GM12878 (cell line): Measurements from ENCODE around the gene EMILIN2. TPM values are rescaled to one million over a fixed set of nuclear protein-coding genes. Genes with fewer than 3 reads are reported as not detected.

ENCODE experiments used
- ATAC-seq: fragments of 200-7000 bp; cut with Tn5 transposase; 3 replicates; pipeline ENCODE4 v1.9.1; 2020; ENCODE audit warnings: mild to moderate bottlenecking, moderate library complexity
- BruUV-seq: library from RNA; stranded (reverse); fragments of 400-500 nt; replicated peaks from 2 replicates; lab custom pipeline; 2021; lab: Mats Ljungman, UMichigan
- CTCF ChIA-PET: fragments of 300-600 bp; sonication (Branson Sonifier 250); formaldehyde crosslinking; extraction: SDS; loops from one replicate; lab custom pipeline; 2021; ENCODE audit warnings: inconsistent platforms; lab: Yijun Ruan, JAX
- POLR2A ChIA-PET: fragments of 350-600 bp; formaldehyde crosslinking; extraction: SDS; loops from one replicate; lab custom pipeline; 2021; ENCODE audit warnings: inconsistent platforms; lab: Charles Lee
- RAD21 ChIA-PET: fragments of 300-600 bp; sonication (Branson Sonifier 250); formaldehyde crosslinking; loops from one replicate; lab custom pipeline; 2023; ENCODE audit warnings: antibody characterized with exemption; ENCODE audit not compliant: unreplicated experiment; lab: Charles Lee
- SMC1A ChIA-PET: fragments of 300-600 bp; sonication (Branson Sonifier 250); formaldehyde crosslinking; loops from one replicate; lab custom pipeline; 2023; ENCODE audit not compliant: unreplicated experiment, uncharacterized antibody; lab: Charles Lee
- DNase-seq: peaks from one replicate; pipeline ENCODE4 v3.0.0-alpha.2; 2011; ENCODE audit warnings: low read depth, low spot score
- FAIRE-seq: peaks from 3 replicates; lab custom pipeline; 2011; peaks lifted over from hg19 to GRCh38; lab: Jason Lieb, UNC
- H2AFZ ChIP-seq: 2 replicates; pipeline ENCODE4 v1.6.0; 2011; ENCODE audit warnings: low read depth, low read length, control low read depth; ENCODE audit not compliant: control insufficient read depth
- H3K27ac ChIP-seq: 2 replicates; pipeline ENCODE4 v1.5.1; 2011; ENCODE audit warnings: control low read depth; ENCODE audit not compliant: control insufficient read depth, insufficient read depth
- H3K27me3 ChIP-seq, 2 experiments: replicated peaks in 1 of 2; 2 replicates each; pipeline versions ENCODE4 v1.6.0 to v1.6.1; 2011; ENCODE audit warnings: low read length in 1 of 2; ENCODE audit not compliant: control insufficient read depth in 2 of 2, insufficient read depth in 2 of 2
- H3K36me3 ChIP-seq, 2 experiments: 2 replicates each; pipeline ENCODE4 v1.5.1; 2011; ENCODE audit warnings: low read length in 1 of 2; ENCODE audit not compliant: control insufficient read depth in 2 of 2, insufficient read depth in 2 of 2
- H3K4me1 ChIP-seq: 2 replicates; pipeline ENCODE4 v1.6.1; 2011; ENCODE audit warnings: mild to moderate bottlenecking, low read length, moderate library complexity, mixed read lengths; ENCODE audit not compliant: control insufficient read depth, insufficient read depth
- H3K4me2 ChIP-seq: 2 replicates; pipeline ENCODE4 v1.6.0; 2011; ENCODE audit warnings: control low read depth; ENCODE audit not compliant: control insufficient read depth, insufficient read depth
- H3K4me3 ChIP-seq: fragments of 200-600 bp; sonication (generic); 2 replicates; pipeline ENCODE4 v1.5.1; 2016
- H3K79me2 ChIP-seq: 2 replicates; pipeline ENCODE4 v1.6.0; 2011; ENCODE audit warnings: low read length; ENCODE audit not compliant: control insufficient read depth, insufficient read depth
- H3K9ac ChIP-seq: 2 replicates; pipeline ENCODE4 v1.8.0; 2011; ENCODE audit warnings: low read length, control low read depth, mixed read lengths; ENCODE audit not compliant: control insufficient read depth, insufficient read depth
- H3K9me3 ChIP-seq: replicated peaks from 3 replicates; pipeline ENCODE4 v1.5.1; 2011; ENCODE audit warnings: mild to moderate bottlenecking, low read length; ENCODE audit not compliant: control insufficient read depth, insufficient read depth
- H4K20me1 ChIP-seq: 2 replicates; pipeline ENCODE4 v1.6.0; 2011; ENCODE audit not compliant: control insufficient read depth, insufficient read depth
- BACH1 ChIP-seq: fragments of 450-650 bp; IDR thresholded peaks from 2 replicates; pipeline ENCODE4 v1.6.1; 2017; ENCODE audit warnings: mild to moderate bottlenecking, borderline replicate concordance
- CBFB ChIP-seq: IDR thresholded peaks from 2 replicates; pipeline ENCODE4 v1.6.1; 2016; ENCODE audit warnings: antibody characterized with exemption, low read depth
- EED ChIP-seq: sonication (generic); IDR thresholded peaks from 2 replicates; pipeline ENCODE4 v1.6.1; 2016; ENCODE audit warnings: antibody characterized with exemption, low read depth
- KLF5 ChIP-seq: fragments of 450-650 bp; IDR thresholded peaks from 2 replicates; pipeline ENCODE4 v1.6.1; 2014; ENCODE audit warnings: mild to moderate bottlenecking; ENCODE audit not compliant: partially characterized antibody
- MEF2B ChIP-seq: fragments of 450-650 bp; IDR thresholded peaks from 2 replicates; pipeline ENCODE4 v1.6.1; 2018; ENCODE audit warnings: mild to moderate bottlenecking, moderate library complexity; ENCODE audit not compliant: partially characterized antibody, poor library complexity, severe bottlenecking
- POU2F2 ChIP-seq: IDR thresholded peaks from 3 replicates; pipeline ENCODE4 v1.6.1; 2011; ENCODE audit warnings: low read depth, mild to moderate bottlenecking, low read length, borderline replicate concordance
- RBBP5 ChIP-seq: fragments of 200-600 bp; sonication (generic); conservative IDR thresholded peaks from 2 replicates; pipeline ENCODE4 v1.6.1; 2016
- SMC3 ChIP-seq: IDR thresholded peaks from 2 replicates; pipeline ENCODE4 v1.6.1; 2011; ENCODE audit warnings: low read length, improper control_type of control experiment, borderline replicate concordance
- SUZ12 ChIP-seq: fragments of 200-600 bp; sonication (generic); IDR thresholded peaks from one replicate; pipeline ENCODE4 v1.6.1; 2018; ENCODE audit warnings: antibody characterized with exemption, mild to moderate bottlenecking; ENCODE audit not compliant: unreplicated experiment
- WGBS: methylation state at CpG from one replicate; pipeline ENCODE4 v1.1.6; 2016; ENCODE audit warnings: low lambda C conversion rate; ENCODE audit not compliant: insufficient replicate concordance, insufficient coverage; ENCODE audit errors: missing lambda C conversion rate; 5-methylcytosine and 5-hydroxymethylcytosine counted together
- in situ Hi-C: fragments of 300-500 bp; cut with MboI; formaldehyde crosslinking; loops from 9 replicates; pipeline ENCODE4 v1.14.3; 2018; ENCODE audit warnings: mixed read lengths
- intact Hi-C: fragments of 100-400 bp; cut with micrococcal nuclease; formaldehyde crosslinking; loops from one replicate; pipeline ENCODE4 v1.14.2; 2022; ENCODE audit not compliant: unreplicated experiment
- polyA plus RNA-seq, 11 experiments: library from polyadenylated mRNA; depleted of rRNA in 4 of 11; unstranded in 6 of 11; stranded (reverse) in 5 of 11; fragments of >200 nt; fragmentation: Nextera tagmentation in 4 of 11; fragmentation: Illumina TruSeq in 1 of 11; extraction: Ambion mirVana in 4 of 11; extraction: Trizol in 1 of 11; gene quantifications; 1 replicate in 1 of 11; 2 replicates in 10 of 11; pipeline versions ENCODE4 v1.2.1 to v1.2.3, GENCODE V29; 2011 to 2016; ENCODE audit warnings: inconsistent platforms in 2 of 11, missing spikeins in 2 of 11, low read depth in 1 of 11
- total RNA-seq, 4 experiments: library from RNA; depleted of rRNA in 3 of 4; stranded (reverse); fragments of >200 nt in 3 of 4; fragmentation: Illumina TruSeq in 1 of 4; extraction: Trizol in 1 of 4; gene quantifications; 2 replicates each; pipeline versions ENCODE4 v1.2.1 to v1.2.3, GENCODE V29; 2013 to 2021
- TF ChIP-seq, protein P1 (sequence below): fragments of 450-650 bp; IDR thresholded peaks from 2 replicates; pipeline ENCODE4 v1.6.1; 2017; ENCODE audit warnings: mild to moderate bottlenecking, moderate library complexity
- TF ChIP-seq, protein P2 (sequence below): fragments of 450-650 bp; IDR thresholded peaks from 2 replicates; pipeline ENCODE4 v1.6.1; 2018; ENCODE audit warnings: mild to moderate bottlenecking, low read depth, moderate library complexity; ENCODE audit not compliant: partially characterized antibody

Gene EMILIN2
- total and polyA plus RNA-seq, 10 of the 15 experiments (the other 5 are each of a cell fraction or from before 2014, with no cell fraction given): 0.58 to 18.4 (median 5.9) TPM

DNA sequence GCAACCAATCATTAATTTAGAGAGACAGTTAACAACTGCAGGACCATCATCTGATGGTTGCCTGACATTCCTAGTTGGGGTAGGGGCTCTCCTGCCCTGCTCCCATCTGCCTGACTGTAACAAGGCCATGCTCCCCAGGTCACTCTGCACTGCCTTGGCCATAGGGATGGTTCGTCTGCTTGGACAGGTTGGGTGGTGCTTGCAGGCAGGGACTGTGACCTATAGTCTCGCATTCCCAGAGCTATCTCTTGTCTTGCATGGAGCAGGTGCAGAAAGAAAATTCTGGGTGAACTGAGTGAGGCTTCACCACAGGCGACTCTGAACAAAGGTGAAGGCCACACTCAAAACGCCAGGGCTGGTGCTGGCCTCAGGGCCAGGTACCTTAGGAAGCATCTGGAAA is 64.7 kb downstream of the EMILIN2 start:
- RAD21 ChIA-PET: no interaction called here
- Histone ChIP-seq H3K4me3 (no peak overlapping the region), H4K20me1 (no peaks in the 10 kb centered on the region), H3K36me3 (peaks cover 9 to 22% of the 10 kb centered on the region in 2 experiments), H3K27me3 (no peaks in the 10 kb centered on the region), H3K4me2 (no peak overlapping the region), H3K9ac (no peak overlapping the region), H3K9me3 (no peaks in the 10 kb centered on the region), H3K79me2 (peaks cover 7% of the 10 kb centered on the region), H3K4me1 (no peaks in the 10 kb centered on the region; the same call in 1 of the 2 replicates), H2AFZ (no peak overlapping the region), H3K27ac (no peak overlapping the region)
- FAIRE-seq: no peak
- TF ChIP-seq MEF2B (no peak), SUZ12 (no peak), EED (no peak), BACH1 (no peak), POU2F2 (no peak), RBBP5 (no peak), KLF5 (no peak), SMC3 (no peak), CBFB (no peak)
- TF ChIP-seq, protein P1, sequence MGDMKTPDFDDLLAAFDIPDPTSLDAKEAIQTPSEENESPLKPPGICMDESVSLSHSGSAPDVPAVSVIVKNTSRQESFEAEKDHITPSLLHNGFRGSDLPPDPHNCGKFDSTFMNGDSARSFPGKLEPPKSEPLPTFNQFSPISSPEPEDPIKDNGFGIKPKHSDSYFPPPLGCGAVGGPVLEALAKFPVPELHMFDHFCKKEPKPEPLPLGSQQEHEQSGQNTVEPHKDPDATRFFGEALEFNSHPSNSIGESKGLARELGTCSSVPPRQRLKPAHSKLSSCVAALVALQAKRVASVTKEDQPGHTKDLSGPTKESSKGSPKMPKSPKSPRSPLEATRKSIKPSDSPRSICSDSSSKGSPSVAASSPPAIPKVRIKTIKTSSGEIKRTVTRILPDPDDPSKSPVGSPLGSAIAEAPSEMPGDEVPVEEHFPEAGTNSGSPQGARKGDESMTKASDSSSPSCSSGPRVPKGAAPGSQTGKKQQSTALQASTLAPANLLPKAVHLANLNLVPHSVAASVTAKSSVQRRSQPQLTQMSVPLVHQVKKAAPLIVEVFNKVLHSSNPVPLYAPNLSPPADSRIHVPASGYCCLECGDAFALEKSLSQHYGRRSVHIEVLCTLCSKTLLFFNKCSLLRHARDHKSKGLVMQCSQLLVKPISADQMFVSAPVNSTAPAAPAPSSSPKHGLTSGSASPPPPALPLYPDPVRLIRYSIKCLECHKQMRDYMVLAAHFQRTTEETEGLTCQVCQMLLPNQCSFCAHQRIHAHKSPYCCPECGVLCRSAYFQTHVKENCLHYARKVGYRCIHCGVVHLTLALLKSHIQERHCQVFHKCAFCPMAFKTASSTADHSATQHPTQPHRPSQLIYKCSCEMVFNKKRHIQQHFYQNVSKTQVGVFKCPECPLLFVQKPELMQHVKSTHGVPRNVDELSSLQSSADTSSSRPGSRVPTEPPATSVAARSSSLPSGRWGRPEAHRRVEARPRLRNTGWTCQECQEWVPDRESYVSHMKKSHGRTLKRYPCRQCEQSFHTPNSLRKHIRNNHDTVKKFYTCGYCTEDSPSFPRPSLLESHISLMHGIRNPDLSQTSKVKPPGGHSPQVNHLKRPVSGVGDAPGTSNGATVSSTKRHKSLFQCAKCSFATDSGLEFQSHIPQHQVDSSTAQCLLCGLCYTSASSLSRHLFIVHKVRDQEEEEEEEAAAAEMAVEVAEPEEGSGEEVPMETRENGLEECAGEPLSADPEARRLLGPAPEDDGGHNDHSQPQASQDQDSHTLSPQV: no peak
- TF ChIP-seq, protein P2, sequence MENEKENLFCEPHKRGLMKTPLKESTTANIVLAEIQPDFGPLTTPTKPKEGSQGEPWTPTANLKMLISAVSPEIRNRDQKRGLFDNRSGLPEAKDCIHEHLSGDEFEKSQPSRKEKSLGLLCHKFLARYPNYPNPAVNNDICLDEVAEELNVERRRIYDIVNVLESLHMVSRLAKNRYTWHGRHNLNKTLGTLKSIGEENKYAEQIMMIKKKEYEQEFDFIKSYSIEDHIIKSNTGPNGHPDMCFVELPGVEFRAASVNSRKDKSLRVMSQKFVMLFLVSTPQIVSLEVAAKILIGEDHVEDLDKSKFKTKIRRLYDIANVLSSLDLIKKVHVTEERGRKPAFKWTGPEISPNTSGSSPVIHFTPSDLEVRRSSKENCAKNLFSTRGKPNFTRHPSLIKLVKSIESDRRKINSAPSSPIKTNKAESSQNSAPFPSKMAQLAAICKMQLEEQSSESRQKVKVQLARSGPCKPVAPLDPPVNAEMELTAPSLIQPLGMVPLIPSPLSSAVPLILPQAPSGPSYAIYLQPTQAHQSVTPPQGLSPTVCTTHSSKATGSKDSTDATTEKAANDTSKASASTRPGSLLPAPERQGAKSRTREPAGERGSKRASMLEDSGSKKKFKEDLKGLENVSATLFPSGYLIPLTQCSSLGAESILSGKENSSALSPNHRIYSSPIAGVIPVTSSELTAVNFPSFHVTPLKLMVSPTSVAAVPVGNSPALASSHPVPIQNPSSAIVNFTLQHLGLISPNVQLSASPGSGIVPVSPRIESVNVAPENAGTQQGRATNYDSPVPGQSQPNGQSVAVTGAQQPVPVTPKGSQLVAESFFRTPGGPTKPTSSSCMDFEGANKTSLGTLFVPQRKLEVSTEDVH: no peak
- BruUV-seq: no TSS peak
- in situ Hi-C loops: no loop called here
- intact Hi-C loops: no loop called here
- DNase-seq: no peak
- POLR2A ChIA-PET: no interaction called here
- CTCF ChIA-PET: no interaction called here
- SMC1A ChIA-PET: no interaction called here
- WGBS: 93% methylated on average over 4 of the region's 4 CpGs
- ATAC-seq: no peak
